H1 (cell line): Measurements from ENCODE around the gene GAS6. TPM values are rescaled to one million over a fixed set of nuclear protein-coding genes. Genes with fewer than 3 reads are reported as not detected.

Experiments used
- BACH1 ChIP-seq: IDR thresholded peaks from 2 replicates; pipeline ENCODE4 v1.6.1; 2012; ENCODE audit warnings: low read length, improper control_type of control experiment
- BCL11A ChIP-seq, 2 experiments: IDR thresholded peaks; one replicate each; pipeline ENCODE4 v1.6.1; 2011; ENCODE audit warnings: low read depth in 2 of 2, low read length in 2 of 2, mild to moderate bottlenecking in 2 of 2
- CBX5 ChIP-seq: fragments of 300-800, 300-1000 bp; sonication (generic); IDR thresholded peaks from 2 replicates; pipeline ENCODE4 v1.7.1; 2016; ENCODE audit warnings: antibody characterized with exemption, low read length, low read depth
- CHD1 ChIP-seq: IDR thresholded peaks from 2 replicates; pipeline ENCODE4 v1.6.1; 2012; ENCODE audit warnings: low read depth, low read length, improper control_type of control experiment
- CHD7 ChIP-seq: fragments of 300-600 bp; sonication (generic); IDR thresholded peaks from 2 replicates; pipeline ENCODE4 v1.7.1; 2012; ENCODE audit warnings: low read length, moderate library complexity, mild to moderate bottlenecking, inconsistent platforms; ENCODE audit not compliant: insufficient replicate concordance
- POLR2AphosphoS5 ChIP-seq: IDR thresholded peaks from 2 replicates; pipeline ENCODE4 v1.6.1; 2011; ENCODE audit warnings: low read depth, low read length
- SRF ChIP-seq: IDR thresholded peaks from 2 replicates; pipeline ENCODE4 v1.6.1; 2011; ENCODE audit warnings: mild to moderate bottlenecking, low read depth, low read length, moderate library complexity
- YY1 ChIP-seq: IDR thresholded peaks from 2 replicates; pipeline ENCODE4 v1.6.1; 2011; ENCODE audit warnings: low read depth, mild to moderate bottlenecking, low read length
- polyA plus RNA-seq, 7 experiments: library from polyadenylated mRNA; depleted of rRNA in 3 of 7; stranded (reverse) in 5 of 7; unstranded in 2 of 7; fragments of >200 nt in 5 of 7; fragments of 200-250 nt in 2 of 7; gene quantifications; 1 replicate in 5 of 7; 2 replicates in 1 of 7; 4 replicates in 1 of 7; pipeline versions ENCODE4 v1.2.1 to v1.2.3, GENCODE V29; 2011 to 2013; ENCODE audit warnings: missing spikeins in 2 of 7, mixed read lengths in 2 of 7
- total RNA-seq: library from RNA; stranded (reverse); fragmentation: NEBNext Ultra II Directional; extraction: Animal tissue kit (Norgen Biotek cat#: 25700); gene quantifications from 2 replicates; pipeline ENCODE4 v1.2.1, GENCODE V29; 2021

Gene GAS6
- total and polyA plus RNA-seq, 2 of the 8 experiments (the other 6 are each of a cell fraction or from before 2014, with no cell fraction given): 18.6 to 31.0 TPM

DNA sequence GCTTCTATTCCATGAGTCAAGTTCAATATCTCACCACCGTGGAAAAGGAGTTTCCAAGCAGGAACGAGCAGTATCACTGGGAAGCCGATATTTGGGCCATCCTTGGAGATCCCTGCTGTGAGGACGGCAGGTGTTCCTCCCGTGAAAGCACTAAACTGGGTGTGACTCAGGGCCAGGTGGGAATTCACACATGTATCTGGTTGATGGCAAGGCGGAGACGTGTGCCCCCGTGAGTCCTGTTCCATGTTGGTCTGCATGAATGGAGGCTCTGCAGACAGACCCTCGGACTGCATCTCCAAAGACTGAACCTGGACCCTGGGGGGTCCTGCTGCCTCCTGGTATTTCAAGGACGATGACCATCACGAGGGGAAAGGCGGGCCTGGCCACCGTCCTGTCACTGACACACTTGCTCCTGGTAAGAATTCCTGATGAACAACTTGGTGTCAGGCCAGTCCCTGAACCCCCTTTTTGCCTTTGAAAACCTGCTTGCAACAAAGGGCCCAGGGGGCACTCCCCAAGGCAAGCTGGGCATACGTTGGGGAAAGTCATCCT lies 22.8 kb upstream of the GAS6 start (continued):
- TF ChIP-seq CHD7: no peak
- TF ChIP-seq YY1: no peak
- TF ChIP-seq BCL11A (IDR thresholded peaks at IDR 0.05; ENCODE audit: low read depth in 2 of 2, low read length in 2 of 2): no peak
- no peak for TF ChIP-seq CBX5
- no peak for TF ChIP-seq CHD1
- TF ChIP-seq POLR2AphosphoS5: no peak
- no peak for TF ChIP-seq SRF
- no peak for TF ChIP-seq BACH1
